NCI-H1436 treated with DMSO at 0.1 percent for 48 hours (cell line): ENCODE measurements around the gene ATP13A3.

ENCODE experiments used
- DNase-seq: peaks from one replicate; lab custom pipeline; 2025; lab: John Stamatoyannopoulos, UW

ATP13A3 gene

GRCh38 chr3:194392576-194392975, 94.2 kb downstream of the ATP13A3 start:
- DNase-seq, result no peak

DNA sequence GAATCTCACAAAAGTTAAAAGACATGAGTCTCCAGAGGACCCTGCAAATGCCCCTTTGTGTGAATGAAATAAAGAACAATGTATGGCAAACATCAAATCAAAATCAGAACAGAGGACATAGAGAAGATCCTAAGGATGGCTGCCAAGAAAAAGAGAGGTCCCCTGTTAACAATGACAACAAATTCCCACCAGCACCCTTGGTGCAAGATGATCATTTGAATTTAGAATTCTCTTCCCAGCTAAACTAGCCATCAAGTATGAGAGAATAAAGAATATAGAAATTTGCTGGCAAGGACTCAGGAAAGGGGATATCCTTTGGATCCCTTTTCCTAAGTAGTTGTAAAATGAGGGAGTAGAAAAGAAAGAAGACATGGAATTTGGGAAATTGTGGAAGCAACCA, 96.0 kb downstream of the ATP13A3 start:
- DNase-seq, result no peak

- no peak for DNase-seq
These were observed 97.5 kb downstream of the ATP13A3 start for GRCh38 chr3:194389269-194389668.

GRCh38 chr3:194387926-194388418, 98.8 kb downstream of the ATP13A3 start:
- DNase-seq, result no peak

GRCh38 chr3:194387276-194387675, 99.5 kb downstream of the ATP13A3 start:
- DNase-seq, result no peak

DNA sequence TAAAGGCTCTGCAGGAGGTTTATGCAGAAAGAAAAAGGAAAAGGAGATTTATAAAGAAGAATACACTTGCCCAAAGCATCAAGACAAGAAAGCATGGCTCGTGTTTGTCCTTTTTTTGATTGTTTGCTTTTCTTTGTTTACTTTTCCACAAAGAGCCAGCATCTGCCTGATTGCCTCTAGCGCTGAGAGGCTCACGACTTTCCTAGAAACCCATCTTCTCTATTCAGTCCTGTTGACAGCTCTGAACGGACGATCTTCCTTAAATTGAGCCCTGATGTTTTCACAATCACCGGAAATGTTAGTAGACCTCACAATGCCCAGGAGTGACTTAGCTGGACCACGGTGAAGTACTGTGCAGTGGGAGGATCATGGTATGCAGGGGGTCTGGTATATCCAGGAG, 100.2 kb downstream of the ATP13A3 start:
- DNase-seq, result no peak

- no peak for DNase-seq
These were observed 100.7 kb downstream of the ATP13A3 start for GRCh38 chr3:194386066-194386465.

- DNase-seq, result no peak
These were observed 102.2 kb downstream of the ATP13A3 start for GRCh38 chr3:194384569-194385001.

- no peak for DNase-seq
These were observed 102.6 kb downstream of the ATP13A3 start for GRCh38 chr3:194384156-194384555.

- no peak for DNase-seq
These were observed 103.4 kb downstream of the ATP13A3 start for GRCh38 chr3:194383276-194383940.

- DNase-seq, result no peak
These were observed 103.9 kb downstream of the ATP13A3 start for GRCh38 chr3:194382892-194383223.

GRCh38 chr3:194382196-194382891, 104.5 kb downstream of the ATP13A3 start:
- DNase-seq, result no peak

DNA sequence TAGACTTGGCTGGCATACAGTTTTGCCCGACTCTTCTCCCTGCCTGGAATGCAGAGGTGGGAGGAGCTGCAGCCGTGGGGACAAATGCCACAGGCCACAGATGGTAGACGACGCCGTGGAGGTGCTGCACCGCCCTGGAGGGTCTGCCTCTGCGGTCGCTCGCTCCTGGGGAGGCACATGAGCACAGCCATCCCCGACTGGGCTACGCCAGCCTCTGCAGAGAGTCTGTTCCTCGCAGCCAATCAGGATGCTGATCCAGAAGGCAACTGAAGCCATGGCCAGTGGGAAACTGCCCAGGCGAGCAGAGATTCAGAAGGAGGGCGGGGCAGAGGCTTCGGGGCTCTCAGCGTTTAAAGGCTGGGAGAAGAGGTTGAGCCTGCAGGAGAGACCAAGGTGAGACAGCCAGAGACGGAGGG, 105.3 kb downstream of the ATP13A3 start:
- no peak for DNase-seq

GRCh38 chr3:194380326-194380725, 106.5 kb downstream of the ATP13A3 start:
- no peak for DNase-seq

- peak; percentile 43 for DNase-seq
These were observed 107.2 kb downstream of the ATP13A3 start for GRCh38 chr3:194379651-194380050.

DNA sequence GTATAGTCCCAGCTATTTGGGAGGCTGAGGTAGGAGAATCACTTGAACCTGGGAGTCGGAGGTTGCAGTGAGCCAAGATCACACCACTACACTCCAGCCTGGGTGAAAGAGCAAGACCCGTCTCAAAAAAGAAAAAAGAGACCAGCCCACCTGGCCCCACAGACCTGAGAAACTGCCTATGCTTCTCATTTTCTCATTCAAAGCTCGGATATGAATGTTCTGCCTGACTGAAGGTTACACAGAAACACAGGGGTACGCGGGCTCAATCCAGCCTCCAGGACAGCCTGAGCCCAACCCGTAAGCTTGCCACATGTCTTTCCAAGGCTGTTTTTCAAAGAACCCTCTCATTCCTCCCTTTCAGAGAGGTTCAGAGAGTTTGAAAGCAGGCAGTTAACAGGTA, 107.6 kb downstream of the ATP13A3 start:
- DNase-seq, result no peak

DNA sequence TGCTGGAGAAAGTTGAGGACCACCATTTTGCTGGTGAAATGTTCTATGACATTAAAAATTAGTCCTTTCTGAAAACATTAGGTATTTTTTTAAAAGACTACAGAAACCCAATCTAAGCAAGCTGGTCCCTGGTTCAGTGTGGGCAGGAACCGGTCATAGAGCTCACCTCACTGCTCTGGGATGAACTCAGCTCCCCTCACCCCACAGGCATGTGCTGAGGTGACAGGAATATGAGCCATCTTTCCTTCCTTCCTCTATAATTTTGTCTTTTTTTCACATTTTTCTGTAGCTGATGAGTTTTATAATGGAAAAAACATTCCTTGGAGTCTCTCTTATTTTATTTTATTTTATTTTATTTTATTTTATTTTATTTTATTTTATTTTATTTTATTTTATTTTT, 109.1 kb downstream of the ATP13A3 start:
- DNase-seq, result no peak

DNA sequence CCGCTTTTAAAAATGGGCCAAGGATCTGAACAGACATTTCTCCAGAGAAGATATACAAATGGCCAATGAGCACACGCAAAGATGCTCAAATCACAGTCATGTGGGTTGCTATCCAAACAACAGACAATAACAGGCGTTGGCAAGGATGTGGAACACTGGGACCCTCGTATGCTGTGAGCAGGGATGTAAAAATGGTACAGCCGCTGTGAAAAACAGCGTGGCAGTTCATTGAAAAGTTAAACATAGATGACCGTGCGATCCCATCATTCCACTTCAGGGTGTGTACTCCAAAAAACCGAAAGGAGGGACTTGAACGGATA, 110.6 kb downstream of the ATP13A3 start:
- no peak for DNase-seq

GRCh38 chr3:194375473-194376240, 111.1 kb downstream of the ATP13A3 start:
- no peak for DNase-seq

DNA sequence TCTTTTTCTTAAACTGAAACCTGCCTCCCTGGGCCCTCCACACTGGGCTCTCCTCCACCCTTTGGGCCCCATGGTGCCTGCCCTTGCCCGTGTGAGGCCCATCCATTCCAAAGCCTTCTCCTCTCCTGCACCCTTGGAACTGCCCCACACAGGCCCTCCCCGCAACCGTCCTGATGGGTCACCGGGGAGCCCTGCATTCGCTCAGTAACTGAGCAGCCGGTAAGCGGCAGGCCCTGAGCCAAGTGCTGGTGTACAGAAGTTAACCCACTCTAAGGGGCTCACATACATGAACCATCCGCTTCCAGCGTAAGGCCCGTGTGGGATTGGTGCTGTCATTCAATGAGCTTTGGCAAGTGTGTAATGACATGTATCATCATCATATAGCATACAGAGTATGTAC, 111.9 kb downstream of the ATP13A3 start:
- DNase-seq, result no peak

DNA sequence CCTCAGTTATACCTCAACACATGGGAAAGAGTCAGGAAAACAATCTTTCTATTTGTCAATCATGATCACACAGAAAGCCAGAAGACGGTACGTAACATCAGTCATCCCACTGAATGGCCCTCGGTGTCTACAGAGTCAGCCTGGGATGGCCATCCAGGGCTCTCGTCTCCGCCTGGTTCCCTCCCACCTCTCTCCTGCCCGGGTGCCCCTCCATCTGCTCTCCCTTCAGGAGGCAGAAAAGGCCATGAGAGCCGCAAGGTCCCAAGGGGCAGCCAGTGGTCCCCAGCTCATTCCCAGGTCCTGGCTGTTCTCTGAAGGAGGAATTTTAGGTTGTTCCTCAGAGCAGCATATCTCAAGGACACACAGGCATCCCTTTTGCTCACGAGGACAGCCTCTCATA, 112.9 kb downstream of the ATP13A3 start:
- no peak for DNase-seq

- DNase-seq, result no peak
These were observed 113.8 kb downstream of the ATP13A3 start for GRCh38 chr3:194373028-194373427.

GRCh38 chr3:194370753-194371152, 116.0 kb downstream of the ATP13A3 start:
- DNase-seq, result no peak
